Keratinocyte (primary cell): ENCODE data around the gene G6PC1.

Experiments used
- CTCF ChIP-seq, 3 experiments: IDR thresholded peaks in 1 of 3; conservative IDR thresholded peaks in 1 of 3; optimal IDR thresholded peaks in 1 of 3; 2 replicates in 2 of 3; 3 replicates in 1 of 3; pipeline versions ENCODE3 to v1.5.1; 2011; ENCODE audit warnings: low read length in 3 of 3, mild to moderate bottlenecking in 3 of 3, moderate library complexity in 2 of 3, control low read depth in 1 of 3, inconsistent platforms in 1 of 3; ENCODE audit not compliant: insufficient read depth in 2 of 3; ENCODE audit errors: extremely low read depth in 1 of 3
- EZH2 ChIP-seq: IDR thresholded peaks from one replicate; pipeline ENCODE4 v1.6.1; 2012; ENCODE audit warnings: inconsistent platforms, mild to moderate bottlenecking, low read length, moderate library complexity

GRCh38 chr17:42895185-42895555 lies 5.4 kb upstream of the G6PC1 start:
- TF ChIP-seq CTCF (optimal IDR thresholded peaks at IDR 0.05 in 1 of 3, IDR thresholded peaks at IDR 0.05 in 1 of 3, conservative IDR thresholded peaks at IDR 0.05 in 1 of 3; ENCODE audit: extremely low read depth in 1 of 3, insufficient read depth in 2 of 3, low read length in 3 of 3) (no peak), EZH2 (no peak)
